ENCODE measurements around the gene ART1.

Gene ART1

DNA sequence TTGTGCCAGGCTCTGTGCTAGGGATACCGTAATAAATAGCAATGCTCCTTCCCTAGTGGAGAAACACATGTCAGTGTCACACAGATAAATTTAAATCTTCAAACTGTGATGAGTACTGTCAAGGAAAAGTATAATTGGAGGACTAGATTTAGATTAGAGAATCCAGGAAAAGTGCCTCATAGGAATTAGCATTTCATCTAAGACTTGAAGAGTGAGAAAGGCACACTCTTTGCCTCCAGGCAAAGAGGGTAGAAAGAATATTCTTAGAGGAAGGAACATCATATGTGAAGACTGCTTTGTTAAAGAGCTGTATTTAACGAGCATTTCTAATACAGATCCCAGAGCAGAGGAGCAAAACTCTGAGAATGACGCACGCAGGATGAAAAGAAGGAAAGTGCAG lies 34.1 kb upstream of the ART1 start:
- no peak for TF ChIP-seq CTCF (IDR thresholded peaks at IDR 0.05; ENCODE audit: control insufficient read depth, extremely low read depth, insufficient read depth)
- H3K4me3 ChIP-seq (ENCODE audit: low read depth, low read length), result no peak overlapping the region
- DNase-seq (ENCODE audit: low read depth), result no peak

DNA sequence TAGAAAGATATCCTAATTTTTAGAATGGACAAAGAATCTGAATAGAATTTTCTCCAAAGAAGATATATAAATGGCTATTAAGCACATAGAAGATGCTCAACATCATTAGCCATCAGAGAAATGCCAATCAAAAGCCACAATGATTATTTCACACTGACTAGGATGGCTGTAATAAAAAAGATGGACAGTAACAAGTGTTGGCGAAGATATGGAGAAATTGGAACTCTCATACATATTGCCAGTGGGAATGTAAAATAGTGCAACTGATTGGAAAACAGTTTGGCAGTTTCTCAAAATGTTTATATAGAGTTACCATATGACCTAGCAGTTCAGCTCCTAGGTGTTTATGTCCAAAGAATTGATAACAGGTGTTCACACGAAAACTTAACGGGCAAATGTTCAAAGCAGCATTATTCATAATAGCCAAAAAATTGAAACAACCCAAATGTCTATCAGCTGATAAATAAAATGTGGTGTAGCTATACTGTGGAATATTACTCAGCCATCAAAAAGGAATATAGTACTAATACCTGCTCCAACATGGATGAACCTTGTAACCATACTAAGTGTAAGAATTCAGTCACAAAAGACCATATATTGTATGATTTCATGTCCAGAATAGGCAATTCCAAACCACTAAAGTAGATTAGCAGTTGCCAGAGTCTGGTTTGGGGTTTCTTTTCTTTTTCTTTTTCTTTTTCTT lies 32.8 kb upstream of the ART1 start:
- DNase-seq (ENCODE audit: low read depth), result no peak
- H3K4me3 ChIP-seq (ENCODE audit: low read depth, low read length), result no peak overlapping the region
- no peak for TF ChIP-seq CTCF (IDR thresholded peaks at IDR 0.05; ENCODE audit: control insufficient read depth, extremely low read depth, insufficient read depth)

GRCh38 chr11:3613998-3614741 lies 30.8 kb upstream of the ART1 start:
- DNase-seq (ENCODE audit: low read depth), result no peak
- no peak for TF ChIP-seq CTCF (IDR thresholded peaks at IDR 0.05; ENCODE audit: control insufficient read depth, extremely low read depth, insufficient read depth)
- H3K4me3 ChIP-seq (ENCODE audit: low read depth, low read length), result no peak overlapping the region

GRCh38 chr11:3614742-3615171 lies 30.2 kb upstream of the ART1 start:
- no peak for TF ChIP-seq CTCF (IDR thresholded peaks at IDR 0.05; ENCODE audit: control insufficient read depth, extremely low read depth, insufficient read depth)
- H3K4me3 ChIP-seq (ENCODE audit: low read depth, low read length), result no peak overlapping the region
- DNase-seq (ENCODE audit: low read depth), result no peak

DNA sequence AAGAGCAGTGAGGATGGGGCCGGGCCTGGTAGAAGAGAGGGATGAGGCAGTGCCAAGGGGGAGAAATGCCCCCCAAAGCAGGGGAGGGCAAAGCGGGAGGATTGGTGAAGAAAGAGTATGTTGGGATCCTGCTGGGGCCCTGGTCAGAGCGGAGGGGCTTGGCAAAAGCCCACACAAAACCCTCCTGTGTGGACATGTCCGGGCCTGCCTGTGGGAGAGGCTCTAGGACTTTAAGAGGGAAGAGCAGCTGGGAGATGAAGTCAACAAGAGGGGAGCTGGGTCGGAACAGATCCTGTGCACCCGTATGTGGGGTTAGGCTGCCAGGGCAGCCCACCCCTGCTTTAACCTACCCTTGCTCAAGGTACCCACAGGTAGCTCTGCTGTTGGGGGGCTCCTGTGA lies 28.9 kb upstream of the ART1 start:
- no peak for DNase-seq (ENCODE audit: low read depth)
- TF ChIP-seq CTCF (IDR thresholded peaks at IDR 0.05; ENCODE audit: control insufficient read depth, extremely low read depth, insufficient read depth), result no peak
- no peak overlapping the region for H3K4me3 ChIP-seq (ENCODE audit: low read depth, low read length)

- H3K4me3 ChIP-seq (ENCODE audit: low read depth, low read length), result no peak overlapping the region
- no peak for DNase-seq (ENCODE audit: low read depth)
- TF ChIP-seq CTCF (IDR thresholded peaks at IDR 0.05; ENCODE audit: control insufficient read depth, extremely low read depth, insufficient read depth), result no peak
Measured at GRCh38 chr11:3616721-3617460, 28.0 kb upstream of the ART1 start.

All from LNCaP clone FGC (cell line).